ENCODE results near the gene RAB3A. TPM values are rescaled to one million over a fixed set of nuclear protein-coding genes. Genes with fewer than 3 reads are reported as not detected.

The RAB3A gene
- total RNA-seq, 1 experiment from 2014 or later = 2.7 TPM

Other genes starting within 250 kb of the RAB3A start
- not detected in 2 replicates for gene KCNN1, start 236.9 kb downstream of the RAB3A start, total RNA-seq (2014; rRNA removed; shearing (Covaris generic))
- 1.9 and 2.0 TPM in 2 replicates for gene ARRDC2, start 195.9 kb downstream of the RAB3A start, total RNA-seq (2014; rRNA removed; shearing (Covaris generic))
- not detected in 2 replicates for gene IL12RB1, start 117.1 kb downstream of the RAB3A start, total RNA-seq (2014; rRNA removed; shearing (Covaris generic))
- 4.3 and 4.5 TPM in 2 replicates for gene MAST3, start 106.3 kb downstream of the RAB3A start, total RNA-seq (2014; rRNA removed; shearing (Covaris generic))
- gene PIK3R2, start 50.9 kb downstream of the RAB3A start, total RNA-seq (2014; rRNA removed; shearing (Covaris generic)) = 35.0 and 39.0 TPM in 2 replicates
- gene IFI30, start 30.2 kb downstream of the RAB3A start, total RNA-seq (2014; rRNA removed; shearing (Covaris generic)) = 0.67 and 1.2 TPM in 2 replicates
- 31.3 and 31.7 TPM in 2 replicates for gene MPV17L2, start 10.8 kb downstream of the RAB3A start, total RNA-seq (2014; rRNA removed; shearing (Covaris generic))
- 0.81 and 1.3 TPM in 2 replicates for gene PDE4C, start 22.4 kb upstream of the RAB3A start, total RNA-seq (2014; rRNA removed; shearing (Covaris generic))
- 0.03 and 0.06 TPM in 2 replicates for gene IQCN, start 70.4 kb upstream of the RAB3A start, total RNA-seq (2014; rRNA removed; shearing (Covaris generic))
- gene JUND, start 77.6 kb upstream of the RAB3A start, total RNA-seq (2014; rRNA removed; shearing (Covaris generic)) = 70.1 and 94.9 TPM in 2 replicates
- 378 and 427 TPM in 2 replicates for gene LSM4, start 119.0 kb upstream of the RAB3A start, total RNA-seq (2014; rRNA removed; shearing (Covaris generic))
- gene PGPEP1, start 136.6 kb upstream of the RAB3A start, total RNA-seq (2014; rRNA removed; shearing (Covaris generic)) = 8.7 and 11.7 TPM in 2 replicates
- gene GDF15, start 182.1 kb upstream of the RAB3A start, total RNA-seq (2014; rRNA removed; shearing (Covaris generic)) = 17.5 and 27.1 TPM in 2 replicates
- gene LRRC25, start 193.6 kb upstream of the RAB3A start, total RNA-seq (2014; rRNA removed; shearing (Covaris generic)) = not detected in 2 replicates
- 63.0 and 73.0 TPM in 2 replicates for gene SSBP4, start 215.4 kb upstream of the RAB3A start, total RNA-seq (2014; rRNA removed; shearing (Covaris generic))
- 7.4 and 7.5 TPM in 2 replicates for gene ISYNA1, start 234.1 kb upstream of the RAB3A start, total RNA-seq (2014; rRNA removed; shearing (Covaris generic))

Measured in SJCRH30 (cell line).